HG03439 (cell line): ENCODE measurements around the gene CFAP92.
"Not testable (repeated sequence)": the region's sequence is repeated elsewhere in the genome, so short reads cannot be mapped to it uniquely, and the experiment has no call there.

Experiments
- ATAC-seq: cut with Tn5 transposase; IDR thresholded peaks from one replicate; pipeline ENCODE4 v1.9.1; 2021; ENCODE audit warnings: mild to moderate bottlenecking, moderate library complexity; ENCODE audit not compliant: unreplicated experiment

The CFAP92 gene

DNA sequence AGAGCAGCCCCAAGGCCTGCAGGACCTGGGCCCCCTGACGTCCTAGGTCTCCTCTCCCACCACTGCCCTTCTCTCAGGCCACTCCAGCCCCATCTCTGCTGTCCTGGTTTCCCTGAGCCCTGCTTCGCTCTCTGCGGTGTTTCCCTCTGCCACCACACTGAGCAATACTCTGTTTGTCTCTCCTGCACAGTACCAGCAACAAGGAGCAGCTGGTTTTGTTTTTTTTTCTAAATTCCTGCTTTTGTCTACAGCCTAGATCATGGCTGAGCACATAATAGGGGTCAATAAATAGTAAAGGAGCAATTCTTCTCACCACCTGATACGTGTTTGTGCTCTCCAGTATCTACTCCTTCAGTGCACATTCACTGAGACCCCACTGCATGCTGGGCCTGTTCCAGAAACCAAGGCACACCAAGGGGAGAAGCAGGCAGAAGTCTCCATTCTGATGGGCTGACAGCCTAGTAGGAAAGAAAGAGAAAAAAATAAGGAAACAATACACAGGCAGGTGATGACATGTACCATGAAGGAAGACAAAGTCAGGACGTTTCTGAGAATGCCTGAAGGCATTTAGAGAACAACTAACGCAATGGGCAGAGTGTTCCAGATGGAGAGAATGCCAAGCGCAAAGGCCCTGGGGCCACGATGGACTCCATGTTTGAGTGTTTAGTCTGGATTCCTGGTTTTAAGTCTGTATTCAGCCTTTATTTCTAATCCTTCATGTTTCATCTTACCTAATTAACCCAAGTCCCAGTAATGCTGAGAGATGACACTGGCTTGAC lies 120.4 kb downstream of the CFAP92 start:
- no peak for ATAC-seq

- no peak for ATAC-seq
Measured at GRCh38 chr3:128872744-128873143, 121.1 kb downstream of the CFAP92 start.

GRCh38 chr3:128872282-128872681 lies 121.6 kb downstream of the CFAP92 start:
- ATAC-seq: no peak

GRCh38 chr3:128870347-128870746 lies 123.5 kb downstream of the CFAP92 start:
- ATAC-seq: no peak

DNA sequence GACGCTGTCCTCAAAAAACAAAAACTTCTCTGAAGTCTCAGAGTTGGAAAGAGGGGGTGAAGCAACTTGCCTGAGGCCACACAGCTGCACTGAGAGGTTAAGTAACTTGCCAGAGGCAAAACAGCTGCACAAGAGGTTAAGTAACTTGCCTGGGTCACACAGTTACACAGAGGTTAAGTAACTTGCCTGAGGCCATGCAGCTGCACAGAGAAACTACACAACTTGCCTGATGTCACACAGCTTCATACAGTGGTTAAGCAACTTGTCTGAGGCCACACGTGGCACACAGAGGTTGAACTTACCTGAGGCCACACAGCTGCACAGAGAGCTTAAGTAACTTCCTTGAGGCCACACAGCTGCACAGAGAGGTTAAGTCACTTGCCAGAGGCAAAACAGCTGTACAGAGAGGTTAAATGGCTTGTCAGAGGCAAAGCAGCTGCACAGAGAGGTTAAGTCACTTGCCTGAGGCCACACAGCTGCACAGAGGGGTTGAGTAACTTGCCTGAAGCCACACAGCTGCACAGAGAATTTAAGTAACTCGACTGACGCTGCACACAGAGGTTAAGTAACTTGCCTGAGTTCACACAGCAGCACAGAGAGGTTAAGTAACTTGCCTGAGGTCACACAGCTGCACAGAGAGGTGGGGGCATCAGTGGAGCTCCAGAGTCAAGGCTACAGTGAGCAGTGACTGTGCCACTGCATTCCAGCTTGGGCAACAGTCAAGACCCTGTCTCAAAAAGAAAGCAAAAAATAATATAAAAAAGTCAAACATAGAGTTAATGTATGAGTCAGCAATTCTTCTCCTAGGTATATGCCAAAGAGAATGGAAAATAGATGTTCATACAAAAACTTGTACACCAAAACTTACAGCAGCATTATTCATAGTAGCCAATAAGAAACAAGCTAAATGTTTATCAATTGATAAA lies 126.4 kb downstream of the CFAP92 start:
- no peak for ATAC-seq

- ATAC-seq: not testable (repeated sequence)
Measured at GRCh38 chr3:128864849-128865804, 128.7 kb downstream of the CFAP92 start.

GRCh38 chr3:128864351-128864811 lies 129.5 kb downstream of the CFAP92 start:
- no peak for ATAC-seq

DNA sequence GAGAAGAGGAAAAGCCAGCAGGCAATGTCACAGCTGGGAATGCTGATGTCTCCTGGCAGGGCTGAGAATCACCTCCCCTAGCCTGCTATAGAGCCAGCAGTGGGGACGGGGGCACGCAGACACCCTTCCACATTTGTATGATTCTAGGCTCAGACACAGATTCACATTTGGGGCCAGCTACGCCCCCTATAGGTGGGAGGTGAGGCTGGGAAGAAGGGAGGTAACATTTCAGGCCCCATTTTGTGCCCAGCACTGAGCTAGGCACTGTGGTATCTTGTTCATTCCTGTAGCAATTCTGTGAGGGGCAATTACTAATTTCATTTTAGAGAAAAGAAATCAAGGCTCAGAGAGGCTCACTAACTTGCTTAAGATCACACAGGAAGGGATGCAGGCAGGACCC lies 130.3 kb downstream of the CFAP92 start:
- ATAC-seq: no peak

- no peak for ATAC-seq
Measured at GRCh38 chr3:128861491-128861890, 132.4 kb downstream of the CFAP92 start.
